ENCODE data around the gene GFM2. TPM values are rescaled to one million over a fixed set of nuclear protein-coding genes. Genes with fewer than 3 reads are reported as not detected.

Gene GFM2
- total and polyA plus RNA-seq, 2 of the 8 experiments (the other 6 are each of a cell fraction or from before 2014, with no cell fraction given): 17.8 to 30.6 TPM

DNA sequence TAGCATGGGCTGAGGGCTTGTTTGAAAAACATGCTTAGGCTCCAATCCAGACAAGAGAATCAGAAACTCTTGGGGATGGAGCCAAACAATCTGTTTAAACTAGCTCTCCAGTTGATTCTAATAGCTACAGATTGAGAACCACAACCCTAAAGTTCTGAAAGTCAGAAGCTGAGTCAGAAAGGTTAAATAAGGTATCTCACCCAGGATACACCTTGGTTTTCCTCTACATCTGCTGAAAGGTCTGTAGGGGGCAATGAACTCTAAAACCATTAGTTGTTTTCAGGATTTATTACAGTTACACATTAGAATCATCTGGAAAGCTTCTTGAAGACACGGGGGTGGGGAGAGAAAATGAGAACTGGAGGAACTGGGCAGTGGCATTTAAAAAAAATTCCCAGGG lies 5.7 kb downstream of the GFM2 start:
- TF ChIP-seq SIX5 (IDR thresholded peaks at IDR 0.05; ENCODE audit: low read depth, low read length): no peak
- TF ChIP-seq BRCA1 (IDR thresholded peaks at IDR 0.05; ENCODE audit: low read depth, low read length): no peak
- no peak for TF ChIP-seq CHD2 (IDR thresholded peaks at IDR 0.05; ENCODE audit: low read length)
- no peak for TF ChIP-seq NANOG (IDR thresholded peaks at IDR 0.05; ENCODE audit: insufficient read depth, low read depth, low read length, poor library complexity, severe bottlenecking)
- TF ChIP-seq TBP (IDR thresholded peaks at IDR 0.05; ENCODE audit: low read depth, low read length): no peak
- no peak for TF ChIP-seq GABPA (IDR thresholded peaks at IDR 0.05; ENCODE audit: borderline replicate concordance, insufficient read depth, low read length)
- Histone ChIP-seq H2BK120ac (replicated peaks; ENCODE audit: low read depth, low read length) (no peak overlapping the region), H2BK15ac (ENCODE audit: low read length) (no peak overlapping the region), H3K27ac (ENCODE audit: low read depth, low read length) (no peak overlapping the region), H3K36me3 (ENCODE audit: control insufficient read depth in 2 of 4, insufficient read depth in 4 of 4, low read length in 3 of 4) (peaks cover 2 to 46% (median 23%) of the 10 kb centered on the region in 4 experiments; a peak in 6 of 8 replicates), H3K4ac (replicated peaks; ENCODE audit: insufficient read length, low read depth, low read length) (no peak overlapping the region), H3K79me2 (ENCODE audit: control insufficient read depth in 1 of 2, insufficient read depth in 2 of 2, low read length in 2 of 2) (peaks cover 3 to 24% of the 10 kb centered on the region in 2 experiments), H3K9ac (replicated peaks in 1 of 4; ENCODE audit: extremely low read depth in 1 of 4, low read depth in 3 of 4, low read length in 3 of 4) (no peak overlapping the region), H3K27me3 (replicated peaks in 1 of 4; ENCODE audit: control insufficient read depth in 3 of 4, extremely low read depth in 1 of 4, insufficient read depth in 3 of 4, low read length in 3 of 4) (no peaks in the 10 kb centered on the region), H3K56ac (replicated peaks; ENCODE audit: insufficient read length, low read depth, low read length) (no peak overlapping the region), H3K23ac (ENCODE audit: insufficient read length) (no peak overlapping the region), H2AFZ (ENCODE audit: low read length) (no peak overlapping the region), H3K79me1 (ENCODE audit: low read depth, low read length) (no peaks in the 10 kb centered on the region), H2BK20ac (ENCODE audit: low read length) (no peak overlapping the region), H3K14ac (ENCODE audit: insufficient read length) (no peak overlapping the region), H3K23me2 (ENCODE audit: low read depth, low read length) (no peaks in the 10 kb centered on the region), H3K4me3 (ENCODE audit: extremely low read depth in 1 of 4, insufficient read depth in 2 of 4, low read depth in 3 of 4, low read length in 4 of 4) (no peak overlapping the region), H3K9me3 (ENCODE audit: insufficient read depth in 2 of 2, low read depth in 1 of 2, low read length in 1 of 2) (no peaks in the 10 kb centered on the region), H3K4me2 (ENCODE audit: insufficient read depth in 1 of 2, low read depth in 2 of 2, low read length in 2 of 2) (no peak overlapping the region), H2AK5ac (ENCODE audit: low read depth, low read length) (no peak overlapping the region), H3K4me1 (replicated peaks in 1 of 4; ENCODE audit: control insufficient read depth in 3 of 4, insufficient read depth in 4 of 4, low read length in 3 of 4) (peaks cover 0 to 4% (median 0%) of the 10 kb centered on the region in 4 experiments; a peak in 1 of 7 replicates), H4K5ac (ENCODE audit: insufficient read length, low read depth, low read length) (no peak overlapping the region), H3K18ac (ENCODE audit: extremely low read depth, low read length) (no peak overlapping the region), H4K20me1 (replicated peaks in 1 of 2; ENCODE audit: control insufficient read depth in 1 of 2, insufficient read depth in 2 of 2, low read length in 2 of 2) (no peaks in the 10 kb centered on the region), H4K91ac (replicated peaks; ENCODE audit: insufficient read length, low read length) (no peak overlapping the region), H2BK5ac (ENCODE audit: low read depth, low read length) (no peak overlapping the region), H2BK12ac (ENCODE audit: low read depth, low read length) (no peak overlapping the region), H4K8ac (ENCODE audit: extremely low read depth, insufficient read depth, low read length) (no peak overlapping the region)
- no peak for FAIRE-seq
- CTCF ChIA-PET (ENCODE audit: partially characterized antibody): interaction anchor here (0.7 to 1.4 kb wide), 4 partner anchors 10 to 158 kb away, joined by 3 read pairs; no protein-coding TSS in a partner anchor
- 91% methylated on average over 1 of the region's 1 CpG; no CpG with 5 or more reads in 1 of the 2 experiments for WGBS, 2 experiments (ENCODE audit: extremely low coverage in 1 of 2, insufficient coverage in 1 of 2, insufficient read length in 1 of 2, insufficient replicate concordance in 2 of 2, low coverage in 1 of 2, low lambda C conversion rate in 2 of 2, missing lambda C conversion rate in 1 of 2)
- no peak for DNase-seq (ENCODE audit: low read depth in 1 of 2, low spot score in 2 of 2)
- POLR2A ChIA-PET (ENCODE audit: partially characterized antibody): interaction anchor here (0.5 to 1.2 kb wide), 2 partner anchors 10 to 12 kb away, joined by 3 read pairs; no protein-coding TSS in a partner anchor
